IPS-NIHi11 (cell line): ENCODE data around the gene SLC44A5.
A peak's percentile ranks its signal among the peaks of the same experiment; 100 is the strongest.
"Not testable (repeated sequence)": the region's sequence is repeated elsewhere in the genome, so short reads cannot be mapped to it uniquely, and the experiment has no call there.

ENCODE experiments used
- DNase-seq: peaks from one replicate; pipeline ENCODE4 v3.0.0; 2012; ENCODE audit warnings: mixed read lengths, low spot score

The SLC44A5 gene

DNA sequence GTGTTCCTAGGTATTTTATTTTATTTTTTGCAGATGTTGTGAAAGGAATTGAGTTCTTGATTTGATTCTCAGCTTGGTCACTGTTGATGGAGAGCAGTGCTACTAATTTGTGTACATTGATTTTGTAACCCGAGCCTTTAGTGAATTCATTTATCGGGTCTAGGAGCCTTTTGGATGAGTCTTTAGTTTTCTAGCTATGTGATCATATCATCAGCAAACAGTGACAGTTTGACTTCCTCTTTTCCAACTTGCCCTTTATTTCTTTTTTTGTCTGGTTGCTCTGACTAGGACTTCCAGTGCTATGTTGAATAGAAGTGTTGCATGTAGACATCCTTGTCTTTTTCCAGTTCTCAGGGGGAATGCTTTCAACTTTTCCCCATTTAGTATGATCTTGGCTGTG, 337.8 kb downstream of the SLC44A5 start:
- DNase-seq: no peak

- peak; percentile 38 for DNase-seq
Observed at GRCh38 chr1:75265792-75266191, 345.1 kb downstream of the SLC44A5 start.

- DNase-seq: no peak
Observed at GRCh38 chr1:75264112-75264511, 346.8 kb downstream of the SLC44A5 start.

DNA sequence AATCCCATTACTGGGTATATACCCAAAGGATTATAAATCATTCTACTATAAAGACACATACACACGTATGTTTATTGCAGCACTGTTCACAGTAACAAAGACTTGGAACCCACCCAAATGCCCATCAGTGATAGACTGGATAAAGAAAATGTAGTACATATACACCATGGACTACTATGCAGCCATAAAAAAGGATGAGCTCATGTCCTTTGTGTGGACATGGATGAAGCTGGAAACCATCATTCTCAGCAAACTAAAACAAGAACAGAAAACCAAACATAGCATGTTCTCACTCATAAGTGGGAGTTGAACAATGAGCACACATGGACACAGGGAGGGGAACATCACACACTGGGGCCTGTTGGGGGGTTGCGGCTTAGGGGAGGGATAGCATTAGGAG, 347.3 kb downstream of the SLC44A5 start:
- not testable (repeated sequence) for DNase-seq

GRCh38 chr1:75261946-75262345, 349.0 kb downstream of the SLC44A5 start:
- not testable (repeated sequence) for DNase-seq

DNA sequence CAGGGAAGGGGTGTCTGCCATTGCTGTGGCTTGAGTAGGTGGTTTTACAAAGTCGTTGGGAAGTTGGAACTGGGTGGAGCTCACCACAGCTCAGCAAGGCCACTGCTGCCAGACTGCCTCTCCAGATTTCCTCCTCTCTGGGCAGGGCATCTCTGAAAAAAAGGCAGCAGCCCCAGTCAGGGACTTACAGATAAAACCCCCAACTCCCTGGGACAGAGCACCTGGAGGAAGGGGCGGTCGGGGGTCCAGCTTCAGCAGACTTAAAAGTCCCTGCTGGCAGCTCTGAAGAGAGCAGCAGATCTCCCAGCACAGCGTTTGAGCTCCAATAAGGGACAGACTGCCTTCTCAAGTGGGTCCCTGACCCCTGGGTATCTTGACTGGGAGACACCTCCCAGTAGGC, 352.6 kb downstream of the SLC44A5 start:
- no peak for DNase-seq

DNA sequence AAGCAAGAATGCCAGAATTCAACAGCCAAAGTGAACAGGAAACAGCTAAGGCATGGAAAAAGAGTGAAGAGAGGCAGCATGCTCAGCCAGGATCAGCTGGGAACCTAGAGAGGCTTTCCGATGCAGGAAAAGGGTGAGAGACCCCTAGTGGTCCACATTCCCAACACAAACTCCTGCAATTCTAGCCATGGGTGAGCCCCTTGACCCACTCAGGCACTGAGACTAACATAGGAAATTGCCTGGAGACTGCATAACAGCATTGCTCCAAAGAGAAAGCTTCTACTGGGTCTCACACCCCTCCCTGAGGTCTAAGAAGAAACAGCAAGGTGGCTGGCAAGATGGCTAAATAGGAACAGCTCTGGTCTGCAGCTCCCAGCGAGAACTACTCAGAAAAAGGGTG, 353.5 kb downstream of the SLC44A5 start:
- DNase-seq: peak; percentile 50

- not testable (repeated sequence) for DNase-seq
Observed at GRCh38 chr1:75250114-75250513, 360.8 kb downstream of the SLC44A5 start.

GRCh38 chr1:75245239-75245638, 365.7 kb downstream of the SLC44A5 start:
- no peak for DNase-seq

DNA sequence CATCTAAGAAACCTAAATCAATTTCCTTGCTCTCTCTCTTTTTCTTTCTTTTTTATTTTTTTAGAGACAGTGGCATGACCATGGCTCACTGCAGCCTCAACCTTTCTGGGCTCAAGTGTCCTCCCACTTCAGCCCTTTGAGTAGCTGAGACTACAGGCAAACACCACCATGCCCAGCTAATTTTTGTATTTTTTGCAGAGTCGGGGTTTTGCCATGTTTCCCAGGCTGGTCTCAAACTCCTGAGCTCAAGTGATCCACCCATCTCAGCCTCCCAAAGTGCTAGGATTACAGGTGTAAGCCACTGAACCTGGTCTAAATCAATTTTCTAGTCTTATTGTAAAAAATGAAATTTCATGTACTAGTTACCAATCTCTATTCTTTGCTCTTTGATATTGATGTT, 367.8 kb downstream of the SLC44A5 start:
- DNase-seq: no peak

DNA sequence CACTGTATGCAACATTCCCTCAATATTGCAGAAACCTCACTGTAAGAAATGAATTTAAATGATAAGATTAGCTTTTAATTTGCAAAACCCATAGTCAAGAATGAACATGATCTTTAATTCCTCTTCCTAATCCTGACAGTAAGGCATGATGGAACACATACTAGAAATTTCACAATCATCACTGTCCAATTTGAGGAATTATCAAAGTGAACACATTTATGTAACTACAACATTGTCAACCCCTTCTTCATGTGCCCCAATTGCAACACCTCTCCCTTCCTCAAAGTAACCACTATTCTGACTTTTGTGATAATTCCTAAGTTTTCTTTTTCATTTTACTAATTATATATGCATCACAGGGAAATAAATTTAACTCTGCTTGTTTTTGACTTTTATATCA, 373.6 kb downstream of the SLC44A5 start:
- DNase-seq: no peak

DNA sequence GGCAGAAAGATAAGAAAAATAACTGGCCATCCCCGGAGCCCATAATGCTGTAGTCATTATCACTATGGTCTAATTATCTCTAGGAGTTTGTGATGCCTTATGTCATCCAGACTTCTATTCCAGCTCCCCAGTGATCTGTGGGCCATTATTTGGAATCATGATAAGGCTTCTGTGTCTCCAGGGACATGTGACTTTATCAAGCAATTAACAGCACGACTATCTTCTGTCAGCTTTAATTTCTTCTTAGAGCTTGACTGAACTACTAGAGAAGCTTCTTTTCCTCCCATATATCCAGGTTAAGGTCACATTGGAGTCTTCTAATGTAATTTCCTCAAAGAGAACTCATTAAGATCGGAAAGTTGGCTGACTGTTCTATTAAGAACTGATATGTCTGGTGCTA, 376.4 kb downstream of the SLC44A5 start:
- no peak for DNase-seq

- DNase-seq: peak; percentile 46
Observed at GRCh38 chr1:75233302-75233929, 377.5 kb downstream of the SLC44A5 start.

- DNase-seq: no peak
Observed at GRCh38 chr1:75220072-75220471, 390.8 kb downstream of the SLC44A5 start.

- no peak for DNase-seq
Observed at GRCh38 chr1:75214017-75214416, 396.9 kb downstream of the SLC44A5 start.

- DNase-seq: no peak
Observed at GRCh38 chr1:75211648-75212047, 399.3 kb downstream of the SLC44A5 start.

- no peak for DNase-seq
Observed at GRCh38 chr1:75208862-75209261, 402.1 kb downstream of the SLC44A5 start.

DNA sequence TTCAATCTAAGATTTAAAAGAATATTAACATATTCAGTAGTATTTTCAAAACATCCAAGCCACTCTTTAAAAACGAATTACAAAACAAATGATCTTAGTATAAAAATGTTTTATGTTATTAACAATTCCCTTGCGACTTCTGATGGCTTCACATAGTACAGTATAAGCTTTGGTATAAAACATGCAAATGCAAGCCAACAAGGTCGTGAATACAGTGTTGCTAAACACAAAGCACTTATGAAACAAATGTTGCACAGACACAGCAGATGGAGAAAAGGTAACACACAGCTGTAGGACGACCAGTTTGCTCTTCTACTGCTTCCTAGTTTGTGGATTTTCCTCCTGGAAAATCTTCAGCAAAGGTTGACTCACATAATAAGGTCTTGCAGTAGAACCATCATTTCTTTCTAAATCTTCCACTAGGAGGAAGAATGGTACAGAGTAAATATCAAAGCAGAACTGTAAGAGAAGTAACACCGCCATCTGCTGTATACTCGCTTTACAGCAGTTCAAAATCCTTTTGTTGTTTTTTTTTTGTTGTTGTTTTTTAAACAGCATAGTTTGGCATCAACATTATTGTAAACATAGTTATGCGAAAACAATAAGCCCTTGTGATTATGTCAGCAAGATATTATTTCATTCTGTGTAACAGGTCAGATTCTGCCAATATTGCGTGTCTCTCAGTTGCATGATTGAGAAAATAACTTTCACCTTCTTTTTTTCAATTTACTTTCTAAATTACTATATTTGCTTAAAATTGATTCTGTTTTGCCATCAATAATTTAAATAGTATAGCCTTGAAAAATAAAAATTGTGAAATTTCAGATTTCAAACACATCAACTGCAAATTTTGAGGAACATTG, 407.3 kb downstream of the SLC44A5 start:
- peak; percentile 38 for DNase-seq

DNA sequence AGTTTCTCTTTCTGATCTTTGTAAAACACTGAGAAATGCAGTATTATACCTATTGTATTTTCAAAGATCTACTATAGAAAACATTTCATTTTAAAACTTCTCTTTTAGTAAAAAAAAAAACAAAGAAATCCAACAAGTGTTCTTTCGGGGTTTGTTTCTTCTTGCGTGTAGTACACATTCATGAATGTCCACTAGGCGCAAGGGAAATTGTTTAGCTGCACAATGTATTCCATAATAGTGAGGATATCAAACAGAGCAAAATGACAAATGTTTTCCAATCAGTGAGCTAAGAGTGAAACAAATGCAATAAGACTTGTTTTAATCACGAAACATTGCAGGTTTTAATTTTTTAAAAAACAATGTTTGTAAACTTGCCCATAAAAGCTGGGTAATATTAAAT, 408.2 kb downstream of the SLC44A5 start:
- DNase-seq: no peak

DNA sequence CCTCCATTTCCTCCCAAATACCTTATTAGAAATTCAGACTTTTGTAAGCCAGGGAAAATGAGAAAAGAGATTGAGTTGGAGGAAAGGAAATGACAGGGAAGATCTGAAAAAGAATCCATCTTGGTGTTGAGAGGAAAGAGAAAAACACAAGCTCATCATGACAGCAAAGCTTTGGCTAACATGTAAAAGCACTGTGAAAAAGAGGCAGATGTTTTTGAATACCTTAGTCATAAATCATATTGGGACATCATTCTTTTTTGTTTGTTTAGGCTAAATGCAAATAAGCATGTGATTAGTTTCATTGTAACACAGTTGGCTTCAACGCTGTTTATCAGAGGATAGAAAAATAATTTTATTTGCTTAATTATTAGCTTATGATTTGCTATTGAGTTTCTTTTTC, 412.2 kb downstream of the SLC44A5 start:
- DNase-seq: no peak

GRCh38 chr1:75198163-75198562, 412.8 kb downstream of the SLC44A5 start:
- no peak for DNase-seq

DNA sequence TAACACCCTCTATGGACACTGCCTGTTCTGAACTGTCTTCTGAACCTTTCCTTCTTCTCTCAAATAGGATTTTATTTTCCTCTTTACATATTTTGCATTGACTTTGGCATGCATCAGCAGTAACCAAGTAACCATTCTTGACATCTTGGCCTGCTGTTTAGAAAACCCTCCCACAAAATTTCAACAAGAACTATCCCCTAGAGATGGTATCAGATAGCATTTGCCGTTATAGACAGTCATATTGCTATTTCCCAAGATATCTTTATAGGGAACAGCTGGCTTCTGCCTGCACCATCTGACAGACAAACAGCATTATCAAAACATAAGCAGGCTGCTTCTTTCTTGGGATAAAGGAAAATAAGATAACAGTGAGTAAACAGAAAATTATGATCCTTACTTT, 422.0 kb downstream of the SLC44A5 start:
- DNase-seq: no peak

- DNase-seq: not testable (repeated sequence)
Observed at GRCh38 chr1:75181214-75181955, 429.5 kb downstream of the SLC44A5 start.
